OCI-LY3 (cell line): ENCODE measurements around the gene MNAT1.

Experiments used
- EZH2phosphoT487 ChIP-seq: fragments of 200-600 bp; shearing (Covaris generic); IDR thresholded peaks from 2 replicates; pipeline ENCODE4 v1.6.1; 2018; ENCODE audit warnings: antibody characterized with exemption, mixed run types, low read depth
- TF ChIP-seq, protein P1 (sequence below): fragments of 200-600, 300-600 bp; sonication (generic); IDR thresholded peaks from 2 replicates; pipeline ENCODE4 v1.5.1; 2014; ENCODE audit warnings: antibody characterized with exemption, low read length, low read depth

GRCh38 chr14:60944204-60944603, 209.6 kb downstream of the MNAT1 start:
- TF ChIP-seq, protein P1, sequence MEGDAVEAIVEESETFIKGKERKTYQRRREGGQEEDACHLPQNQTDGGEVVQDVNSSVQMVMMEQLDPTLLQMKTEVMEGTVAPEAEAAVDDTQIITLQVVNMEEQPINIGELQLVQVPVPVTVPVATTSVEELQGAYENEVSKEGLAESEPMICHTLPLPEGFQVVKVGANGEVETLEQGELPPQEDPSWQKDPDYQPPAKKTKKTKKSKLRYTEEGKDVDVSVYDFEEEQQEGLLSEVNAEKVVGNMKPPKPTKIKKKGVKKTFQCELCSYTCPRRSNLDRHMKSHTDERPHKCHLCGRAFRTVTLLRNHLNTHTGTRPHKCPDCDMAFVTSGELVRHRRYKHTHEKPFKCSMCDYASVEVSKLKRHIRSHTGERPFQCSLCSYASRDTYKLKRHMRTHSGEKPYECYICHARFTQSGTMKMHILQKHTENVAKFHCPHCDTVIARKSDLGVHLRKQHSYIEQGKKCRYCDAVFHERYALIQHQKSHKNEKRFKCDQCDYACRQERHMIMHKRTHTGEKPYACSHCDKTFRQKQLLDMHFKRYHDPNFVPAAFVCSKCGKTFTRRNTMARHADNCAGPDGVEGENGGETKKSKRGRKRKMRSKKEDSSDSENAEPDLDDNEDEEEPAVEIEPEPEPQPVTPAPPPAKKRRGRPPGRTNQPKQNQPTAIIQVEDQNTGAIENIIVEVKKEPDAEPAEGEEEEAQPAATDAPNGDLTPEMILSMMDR = no peak
- TF ChIP-seq EZH2phosphoT487 = no peak
